GM18511 (cell line): ENCODE measurements around the gene NPEPPS.
"Not testable (repeated sequence)": the region's sequence is repeated elsewhere in the genome, so short reads cannot be mapped to it uniquely, and the experiment has no call there.

Source experiments
- ATAC-seq: cut with Tn5 transposase; IDR thresholded peaks from one replicate; pipeline ENCODE4 v1.9.1; 2021; ENCODE audit warnings: mild to moderate bottlenecking, moderate library complexity; ENCODE audit not compliant: unreplicated experiment

NPEPPS gene

DNA sequence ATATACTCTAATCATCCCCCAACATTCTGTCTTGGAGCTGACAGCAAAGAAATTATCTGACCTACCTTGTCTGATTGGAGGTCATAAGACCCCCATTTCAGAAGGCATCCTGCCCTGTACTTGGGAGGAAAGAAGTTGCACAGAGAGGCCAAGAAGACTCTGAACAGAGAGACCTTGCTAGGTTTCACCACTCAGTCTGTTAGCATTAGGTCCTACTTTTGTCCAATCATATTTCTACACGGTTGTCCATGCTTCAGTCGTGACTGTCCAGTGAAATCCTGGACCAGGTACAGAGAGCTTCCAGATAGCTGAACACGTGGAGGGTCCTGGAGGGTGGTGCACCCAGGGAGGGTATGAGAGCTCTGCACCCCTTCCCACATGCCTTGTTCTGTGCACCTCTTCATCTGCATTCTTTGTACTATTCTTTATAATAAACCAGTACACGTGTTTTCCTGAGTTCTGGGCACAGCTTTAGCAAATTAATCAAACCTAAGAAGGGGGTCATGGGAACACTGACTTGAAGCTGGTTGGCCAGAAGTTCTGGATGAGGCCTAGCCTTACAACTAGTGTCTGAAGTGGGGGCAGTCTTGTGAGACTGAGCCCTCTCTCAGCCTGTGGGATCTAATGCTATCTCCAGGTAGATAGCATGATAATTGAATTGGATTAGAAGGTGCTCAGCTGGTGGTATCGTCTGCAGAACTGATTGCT is 30.9 kb downstream of the NPEPPS start:
- not testable (repeated sequence) for ATAC-seq

DNA sequence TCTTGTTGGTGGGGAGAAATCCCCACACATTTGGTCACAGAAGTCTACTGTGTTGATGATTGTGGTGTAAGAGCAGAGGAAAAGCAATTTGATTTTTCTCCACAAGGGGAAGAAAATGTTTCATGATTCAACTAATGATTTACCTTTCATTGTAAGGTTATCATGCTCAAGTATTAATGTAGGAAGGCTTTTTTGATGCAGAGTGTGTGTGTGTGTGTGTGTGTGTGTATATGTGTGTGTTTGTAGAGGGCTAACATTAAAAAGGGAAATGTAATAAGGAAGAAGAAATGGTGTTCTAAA is 31.4 kb downstream of the NPEPPS start:
- not testable (repeated sequence) for ATAC-seq

DNA sequence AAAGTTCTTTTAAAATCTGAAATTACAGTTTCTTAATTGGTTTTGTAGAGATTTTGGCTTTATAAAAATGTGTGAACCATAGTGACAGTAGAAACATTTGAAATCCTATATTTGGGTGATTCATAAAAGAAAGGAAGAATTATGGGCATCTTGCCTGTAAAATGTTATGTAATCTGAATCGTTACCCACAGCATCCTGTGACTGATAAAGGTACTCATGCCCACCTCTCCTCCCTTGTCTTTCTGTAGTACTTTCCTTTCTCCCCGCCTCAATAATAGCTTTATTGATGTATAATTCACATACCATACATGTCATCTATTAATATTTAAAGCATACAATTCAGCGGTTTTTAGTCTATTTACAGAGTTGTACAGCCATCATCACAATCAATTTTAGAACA is 36.4 kb downstream of the NPEPPS start:
- not testable (repeated sequence) for ATAC-seq

DNA sequence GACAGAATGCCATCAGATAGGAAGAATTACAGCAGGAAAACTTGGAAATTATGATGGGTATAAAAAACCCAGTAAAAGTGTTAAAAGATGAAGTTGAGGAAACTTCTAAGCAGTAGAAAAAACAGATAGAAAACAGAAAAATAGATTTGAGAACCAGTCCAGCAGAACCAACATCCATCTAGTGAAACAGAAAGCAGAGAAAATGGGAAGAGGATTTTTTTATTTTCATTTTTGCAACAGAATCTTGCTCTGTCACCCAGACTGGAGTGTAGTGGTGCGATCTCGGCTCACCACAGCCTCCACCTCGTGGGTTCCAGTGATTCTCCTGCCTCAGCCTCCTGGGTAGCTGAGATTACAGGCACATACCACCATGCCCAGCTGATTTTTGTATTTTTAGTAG is 41.7 kb downstream of the NPEPPS start:
- ATAC-seq, result not testable (repeated sequence)

DNA sequence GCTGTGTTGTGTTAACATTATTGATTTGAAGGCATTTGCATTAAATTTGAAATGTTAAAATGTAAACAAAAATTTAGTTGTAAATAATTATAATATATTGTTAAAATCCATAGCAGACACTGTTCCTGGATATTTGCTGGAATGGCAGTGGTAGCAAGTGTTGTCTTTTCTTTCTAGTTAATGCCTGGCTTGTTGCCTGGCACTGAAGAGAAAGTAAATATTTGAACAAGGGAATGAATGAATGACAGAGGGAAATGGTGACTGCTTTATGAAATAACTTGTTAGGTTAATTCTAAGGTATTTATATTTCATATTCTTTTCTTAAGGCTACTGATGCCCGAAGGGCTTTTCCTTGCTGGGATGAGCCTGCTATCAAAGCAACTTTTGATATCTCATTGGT is 51.5 kb downstream of the NPEPPS start:
- ATAC-seq, result not testable (repeated sequence)

DNA sequence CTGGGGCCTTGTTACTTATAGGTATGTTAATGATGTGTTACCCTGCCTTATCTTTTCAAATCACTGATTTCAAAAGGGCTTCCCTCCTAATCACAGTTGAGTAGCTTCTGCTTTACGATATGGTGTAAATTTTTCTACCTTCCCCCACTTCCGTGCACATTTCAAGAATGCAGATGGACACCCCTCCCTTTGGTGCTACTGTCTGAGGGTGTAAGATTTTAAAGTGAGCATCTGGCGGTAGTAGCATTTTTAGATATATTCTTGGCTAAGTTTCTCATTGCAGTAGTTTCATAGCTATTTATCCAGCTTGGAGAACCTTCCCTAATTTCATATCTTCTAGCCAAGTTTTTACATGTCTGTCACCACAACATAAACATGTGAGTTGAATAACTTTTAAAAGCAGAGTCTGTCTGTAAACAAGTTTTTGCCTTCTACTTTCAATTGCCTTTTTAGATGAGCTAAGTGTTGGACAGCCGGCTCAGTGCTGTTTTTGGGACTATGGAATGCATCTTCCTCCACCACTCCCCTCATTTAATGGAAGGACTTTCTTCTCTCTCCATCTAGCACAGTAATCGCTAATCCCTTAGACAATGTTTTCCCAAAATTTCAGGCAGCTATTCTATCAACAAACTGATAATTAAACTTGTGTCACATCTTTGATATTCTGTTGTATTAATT is 55.6 kb downstream of the NPEPPS start:
- ATAC-seq, result not testable (repeated sequence)

DNA sequence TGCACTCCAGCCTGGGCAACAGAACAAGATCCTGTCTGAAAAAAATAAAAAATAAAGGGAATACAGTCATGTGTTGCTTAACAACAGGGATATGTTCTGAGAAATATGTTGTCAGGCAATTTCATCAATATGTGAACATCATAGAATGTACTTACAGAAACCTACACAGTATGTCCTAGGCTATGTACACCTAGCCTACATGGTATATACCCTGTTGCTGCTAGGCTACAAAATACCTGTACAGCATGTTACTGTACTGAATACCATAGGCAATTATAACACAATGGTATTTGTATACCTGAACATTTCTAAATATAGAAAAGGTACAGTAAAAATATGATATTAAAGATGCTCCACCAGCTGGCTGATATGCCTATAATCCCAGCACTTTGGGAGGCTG is 62.6 kb downstream of the NPEPPS start:
- not testable (repeated sequence) for ATAC-seq

DNA sequence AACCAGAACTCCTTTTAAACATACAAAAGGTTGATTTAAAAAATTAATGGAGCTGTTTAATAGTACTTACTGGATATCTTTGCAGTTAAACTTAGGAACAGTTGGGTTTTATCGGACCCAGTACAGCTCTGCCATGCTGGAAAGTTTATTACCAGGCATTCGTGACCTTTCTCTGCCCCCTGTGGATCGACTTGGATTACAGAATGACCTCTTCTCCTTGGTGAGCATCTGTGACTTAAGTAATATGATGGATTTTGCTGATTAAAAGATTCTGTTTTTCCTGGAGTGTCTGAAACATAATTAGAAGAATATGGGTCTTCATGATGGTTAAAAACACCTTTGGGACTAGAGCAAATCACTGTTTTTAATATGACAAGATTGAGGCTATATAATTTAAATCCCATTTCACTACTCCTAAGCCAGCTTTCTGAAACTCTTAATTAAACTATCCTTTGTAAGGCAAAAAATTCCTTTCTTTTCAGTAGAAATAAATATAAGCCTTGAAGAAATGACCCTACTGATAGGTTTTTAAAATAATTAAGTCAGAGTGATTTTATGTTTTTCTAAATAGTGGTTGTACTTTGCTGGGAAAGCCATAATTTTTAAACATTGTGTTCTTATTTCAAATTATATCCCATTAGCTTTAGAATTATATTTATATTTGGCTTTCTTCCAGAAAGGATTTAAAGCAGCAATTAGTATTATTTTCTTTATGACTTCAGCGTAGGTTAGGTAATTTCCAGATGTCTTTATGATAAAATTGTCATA is 73.1 kb downstream of the NPEPPS start:
- no peak for ATAC-seq

DNA sequence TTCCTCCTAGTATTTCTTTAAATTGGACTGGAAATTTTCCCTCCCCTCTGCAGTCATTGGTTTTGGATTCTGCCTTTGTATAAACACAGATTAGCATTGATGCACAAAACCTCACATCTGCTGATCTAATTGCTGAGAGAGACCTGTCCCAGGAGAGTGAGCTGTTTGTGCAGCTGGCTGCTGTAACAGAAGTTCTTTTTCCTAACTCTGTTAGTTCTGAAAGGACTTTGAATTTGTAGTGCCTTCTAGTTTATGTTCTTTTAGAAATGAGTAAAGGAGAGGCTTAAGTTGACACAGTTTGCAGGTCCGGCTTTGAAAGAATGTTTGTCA is 73.7 kb downstream of the NPEPPS start:
- ATAC-seq, result no peak

DNA sequence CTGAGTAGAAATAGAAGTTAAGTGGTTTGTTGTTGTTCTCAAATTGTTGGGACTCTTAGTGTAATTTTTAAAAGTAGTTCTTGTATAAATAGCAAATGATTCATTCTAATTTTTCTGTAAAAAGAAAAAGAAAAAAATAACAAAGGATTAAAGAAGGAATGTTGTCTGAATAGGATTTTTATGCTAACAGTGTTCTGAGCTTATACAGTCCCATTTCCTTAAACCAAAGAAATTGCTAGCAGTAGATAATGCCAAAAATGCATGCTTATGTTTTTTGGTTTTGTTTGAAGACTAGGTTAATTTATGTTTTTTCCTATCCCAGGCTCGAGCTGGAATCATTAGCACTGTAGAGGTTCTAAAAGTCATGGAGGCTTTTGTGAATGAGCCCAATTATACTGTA is 74.1 kb downstream of the NPEPPS start:
- no peak for ATAC-seq

DNA sequence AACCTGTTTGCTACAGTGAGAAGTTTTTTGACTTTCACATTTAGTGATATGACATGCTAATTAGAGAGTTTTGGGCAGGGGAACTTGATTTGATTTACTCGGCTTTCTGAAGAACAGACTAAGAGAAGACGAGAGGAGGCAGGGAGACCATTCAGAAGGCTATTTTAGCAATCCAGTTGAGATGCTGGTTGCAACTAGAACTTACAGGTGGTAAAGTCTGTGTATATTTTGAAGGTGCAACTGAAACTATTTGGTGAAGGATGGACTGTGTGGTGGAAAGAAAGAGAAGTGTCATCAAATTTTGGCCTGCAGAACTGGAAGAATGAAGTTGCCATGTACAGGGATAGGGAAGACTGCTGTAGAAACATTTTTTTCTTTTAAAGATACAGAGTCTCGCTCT is 76.6 kb downstream of the NPEPPS start:
- ATAC-seq, result no peak

DNA sequence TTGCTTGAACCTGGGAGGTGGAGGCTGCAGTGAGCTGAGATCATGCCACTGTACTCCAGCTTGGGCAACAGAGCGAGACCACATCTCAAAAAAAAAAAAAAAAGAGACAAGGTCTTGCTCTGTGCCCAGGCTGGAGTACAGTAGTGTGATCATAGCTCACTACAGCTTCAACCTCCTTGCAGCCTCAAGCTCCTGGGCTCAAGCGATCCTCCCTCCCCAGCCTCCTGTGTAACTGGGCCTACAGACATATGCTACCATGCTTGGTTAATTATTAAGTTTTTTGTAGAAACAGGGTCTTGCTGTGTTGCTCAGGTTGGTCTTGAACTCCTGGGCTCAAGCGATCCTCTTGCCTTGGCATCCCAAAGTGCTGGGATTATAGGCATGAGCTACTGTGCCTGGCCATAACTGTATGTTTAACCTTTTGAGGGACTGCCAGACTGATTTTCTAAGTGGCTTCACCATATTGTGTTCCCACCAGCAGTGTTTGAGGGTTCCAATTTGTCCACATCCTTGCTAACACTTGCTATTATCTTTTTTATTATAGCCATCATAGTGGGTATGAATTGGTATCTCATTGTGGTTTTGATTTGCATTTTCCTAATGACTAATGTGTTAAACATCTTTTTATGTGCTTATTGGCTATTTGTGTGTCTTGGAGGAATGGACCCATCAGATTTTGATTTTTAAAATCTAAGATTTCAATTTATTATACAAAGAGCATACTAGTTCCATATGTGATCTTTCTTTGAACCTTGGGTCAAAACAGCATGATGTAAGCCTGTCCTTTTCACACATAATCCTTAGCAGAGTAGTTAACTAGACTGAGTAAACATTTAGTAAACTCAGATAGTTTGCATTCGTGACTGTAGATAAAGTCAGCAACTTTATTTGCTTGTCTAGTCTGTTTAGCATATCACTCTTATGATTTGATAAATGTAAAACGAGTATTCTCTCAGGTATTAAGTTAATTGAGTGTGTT is 80.8 kb downstream of the NPEPPS start:
- no peak for ATAC-seq

DNA sequence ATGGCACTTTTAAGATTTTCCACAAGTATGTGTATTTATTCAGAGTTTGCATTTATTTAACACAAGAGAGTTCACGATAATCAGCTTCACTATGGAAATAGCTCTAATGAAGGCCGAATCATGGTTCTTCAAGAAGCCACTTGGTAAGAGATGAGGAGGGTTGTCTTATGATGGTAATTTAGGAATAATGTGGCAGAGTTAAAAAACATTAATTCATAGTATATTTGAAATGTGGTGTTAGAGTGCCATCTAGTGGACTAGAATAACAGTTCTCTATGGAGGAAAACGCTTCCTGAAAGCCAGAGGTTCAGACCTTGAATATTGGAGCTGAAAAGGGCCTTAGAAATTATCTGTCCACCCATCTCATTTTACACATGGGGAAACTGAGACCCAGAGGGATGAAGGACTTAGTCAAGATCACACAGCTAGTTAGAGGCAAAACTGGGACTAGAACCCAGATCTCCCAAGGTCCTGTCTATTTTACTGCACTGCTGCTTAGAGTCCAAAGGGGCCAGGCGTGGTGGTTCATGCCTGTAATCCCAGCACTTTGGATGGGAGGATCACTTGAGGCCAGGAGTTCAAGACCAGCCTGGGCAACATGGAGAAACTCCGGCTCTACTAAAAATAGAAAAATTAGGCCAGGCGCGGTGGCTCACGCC is 85.0 kb downstream of the NPEPPS start:
- no peak for ATAC-seq

DNA sequence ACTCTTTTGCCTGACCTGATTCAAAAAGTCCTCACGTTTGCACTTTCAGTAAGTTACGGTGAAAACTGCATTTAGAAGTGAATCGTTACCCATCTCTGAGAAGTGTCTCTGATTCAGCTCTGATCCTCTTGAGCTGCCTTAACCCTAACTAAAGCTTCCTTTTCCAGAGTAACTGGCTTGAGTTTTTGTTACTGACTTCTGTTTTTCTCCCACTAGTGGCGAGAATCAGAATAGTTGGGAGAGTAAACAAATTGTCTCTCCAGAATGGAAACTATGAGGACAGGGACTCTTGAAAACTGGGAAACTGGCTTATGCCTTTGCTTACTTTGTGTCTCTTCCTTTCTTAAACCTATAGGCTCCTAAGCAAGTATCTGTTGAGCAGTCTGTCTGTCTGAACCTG is 87.5 kb downstream of the NPEPPS start:
- ATAC-seq, result no peak

DNA sequence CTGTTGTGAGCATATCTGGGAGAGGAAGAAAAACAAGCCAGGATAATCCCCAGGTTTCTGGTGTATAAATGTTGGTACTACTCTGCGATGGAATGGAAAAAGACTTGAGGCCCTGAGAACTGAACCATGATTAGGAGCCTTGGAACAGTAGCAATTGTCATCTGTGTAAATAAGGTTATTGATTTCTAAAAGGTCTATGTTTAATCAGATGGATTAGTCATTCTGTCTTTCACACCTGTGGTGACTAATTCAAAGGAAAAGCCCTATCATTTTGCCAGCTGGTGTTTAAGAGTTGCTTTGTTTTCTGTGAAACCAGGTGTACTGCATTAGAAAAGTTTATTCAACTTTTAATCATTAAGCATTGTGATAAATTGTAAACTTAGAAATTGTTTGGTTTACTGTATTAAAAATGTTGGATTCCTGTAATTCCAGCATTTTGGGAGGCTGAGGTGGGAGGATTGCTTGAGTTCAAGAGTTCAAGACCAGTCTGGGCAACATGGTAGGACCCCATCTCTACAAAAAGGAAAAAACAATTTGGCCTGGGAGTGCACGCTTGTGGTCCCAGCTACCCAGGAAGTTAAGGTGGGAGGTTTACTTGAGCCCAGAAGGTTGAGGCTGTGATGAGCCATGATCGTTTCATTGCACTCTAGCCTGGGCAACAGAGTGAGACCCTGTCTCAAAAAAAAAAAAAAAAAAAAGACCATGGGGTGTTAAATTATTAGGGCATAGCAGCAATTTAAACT is 89.8 kb downstream of the NPEPPS start:
- no peak for ATAC-seq

DNA sequence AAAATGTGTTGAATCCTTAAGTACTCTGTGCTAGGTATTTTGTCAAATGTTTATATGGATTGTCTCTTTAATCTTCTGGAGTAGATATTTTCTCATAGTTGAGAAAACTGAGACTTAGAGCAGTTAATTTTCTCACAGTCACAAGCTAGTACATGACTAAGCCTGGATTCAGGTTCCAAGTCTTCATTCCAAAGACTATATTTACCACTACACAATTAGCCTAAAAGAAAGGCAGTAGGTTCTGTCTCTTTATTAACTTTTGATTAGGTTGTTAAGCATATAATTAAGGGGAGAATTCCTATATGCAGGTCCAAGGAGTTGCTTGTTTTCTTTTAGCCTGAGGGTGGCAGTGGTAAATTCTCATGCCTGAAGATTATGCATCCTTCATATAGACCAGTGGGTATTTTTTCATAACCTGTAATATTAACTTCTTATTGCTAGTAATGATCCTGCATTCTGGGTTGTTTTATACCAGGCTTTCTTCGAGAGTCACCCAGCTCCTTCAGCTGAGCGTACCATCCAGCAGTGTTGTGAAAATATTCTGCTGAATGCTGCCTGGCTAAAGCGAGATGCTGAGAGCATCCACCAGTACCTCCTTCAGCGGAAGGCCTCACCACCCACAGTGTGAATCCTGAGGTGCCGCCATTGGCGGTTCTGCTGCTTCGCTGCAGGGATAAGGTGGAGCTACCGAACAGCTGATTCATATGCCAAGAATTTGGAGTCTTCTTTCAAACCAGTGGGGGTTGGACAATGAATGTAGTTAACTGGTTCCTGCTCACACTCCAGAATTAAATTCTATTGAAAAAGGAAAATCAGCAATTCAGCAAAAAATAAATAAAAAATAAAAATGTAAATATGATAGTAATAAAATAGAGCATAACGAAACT is 90.6 kb downstream of the NPEPPS start:
- no peak for ATAC-seq

DNA sequence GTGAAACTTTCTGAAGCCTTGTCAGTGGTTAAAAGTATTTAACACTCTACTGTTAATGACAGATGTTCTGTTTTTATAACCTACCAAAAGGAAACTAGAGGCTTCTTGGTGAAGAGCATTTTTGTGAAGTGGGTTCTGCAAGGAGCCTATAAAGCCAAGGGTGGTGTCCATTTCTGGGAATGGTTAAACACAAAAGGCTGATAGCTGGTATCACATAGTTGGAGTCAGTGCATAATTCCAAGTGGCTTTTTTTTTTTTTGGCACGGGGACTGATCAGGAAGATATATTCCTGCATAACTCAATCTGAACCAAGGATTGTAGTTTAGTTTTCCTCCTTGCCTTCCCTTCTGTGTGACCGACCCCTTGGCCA is 91.3 kb downstream of the NPEPPS start:
- ATAC-seq, result no peak

DNA sequence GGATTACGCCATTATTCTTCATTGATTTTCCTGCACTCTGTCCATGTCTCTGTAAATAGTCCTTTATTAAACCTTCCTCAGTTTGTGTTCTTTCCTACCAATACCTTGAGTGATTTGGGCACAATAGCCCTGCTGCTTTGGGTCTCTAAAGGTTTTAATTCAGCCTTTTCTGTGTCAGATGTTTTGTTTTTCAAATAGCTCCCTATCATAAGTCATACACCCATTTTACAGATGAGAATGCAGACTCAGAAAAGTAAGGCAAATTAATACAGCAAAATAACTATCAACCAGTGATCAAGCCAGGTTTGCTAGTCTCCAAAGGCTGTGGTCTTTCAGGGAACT is 93.8 kb downstream of the NPEPPS start:
- no peak for ATAC-seq

DNA sequence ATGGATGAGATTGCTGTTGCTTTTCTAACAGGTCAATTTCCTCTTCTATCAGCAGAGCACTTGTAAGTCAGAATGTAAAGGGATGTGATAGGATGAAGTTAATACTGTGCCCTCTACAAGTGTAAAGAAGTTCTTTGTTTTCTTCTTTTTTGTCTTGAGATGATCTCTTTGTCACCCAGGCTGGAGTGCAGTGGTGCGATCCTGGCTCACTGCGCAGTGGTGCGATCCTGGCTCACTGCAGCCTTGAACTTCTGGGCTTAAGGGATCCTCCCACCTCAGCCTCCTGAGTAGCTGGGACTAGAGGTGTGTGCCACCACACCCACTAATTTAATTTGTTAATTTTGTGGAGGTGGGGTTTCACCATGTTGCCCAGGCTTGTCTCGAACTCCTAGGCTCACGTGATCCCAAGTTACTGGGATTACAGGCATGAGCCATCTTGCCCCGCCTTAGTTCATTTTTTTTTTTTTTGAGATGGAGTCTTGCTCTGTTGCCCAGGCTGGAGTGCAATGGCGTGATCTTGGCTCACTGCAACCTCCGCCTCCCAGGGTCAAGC is 97.2 kb downstream of the NPEPPS start:
- no peak for ATAC-seq
